GM12872 (cell line): ENCODE measurements around the gene PTPRD.

Source experiments
- TF ChIP-seq, protein P1 (sequence below): IDR thresholded peaks from 3 replicates; pipeline ENCODE4 v1.5.1; 2011; ENCODE audit warnings: low read depth, mild to moderate bottlenecking, low read length, moderate library complexity; ENCODE audit not compliant: insufficient read depth

PTPRD gene

DNA sequence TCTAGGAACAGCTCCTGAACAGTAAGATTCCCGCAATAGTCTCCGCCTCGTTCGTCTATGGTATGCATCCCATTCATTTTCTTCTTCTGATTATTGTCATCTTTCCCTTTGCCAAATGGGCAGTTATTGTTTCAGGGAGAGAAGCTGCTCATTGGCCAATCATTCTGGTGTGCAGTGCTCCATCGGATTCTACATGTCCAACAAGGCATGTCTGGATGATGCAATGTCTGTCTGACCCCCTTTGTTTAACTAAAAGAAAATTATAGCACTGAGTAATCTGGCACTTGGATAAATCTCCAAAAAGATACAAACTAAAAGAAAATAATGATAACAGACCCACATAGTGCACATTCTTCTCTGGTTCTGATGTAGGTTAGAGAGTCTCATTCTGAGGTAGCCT is 2297.6 kb downstream of the PTPRD start:
- TF ChIP-seq, protein P1, sequence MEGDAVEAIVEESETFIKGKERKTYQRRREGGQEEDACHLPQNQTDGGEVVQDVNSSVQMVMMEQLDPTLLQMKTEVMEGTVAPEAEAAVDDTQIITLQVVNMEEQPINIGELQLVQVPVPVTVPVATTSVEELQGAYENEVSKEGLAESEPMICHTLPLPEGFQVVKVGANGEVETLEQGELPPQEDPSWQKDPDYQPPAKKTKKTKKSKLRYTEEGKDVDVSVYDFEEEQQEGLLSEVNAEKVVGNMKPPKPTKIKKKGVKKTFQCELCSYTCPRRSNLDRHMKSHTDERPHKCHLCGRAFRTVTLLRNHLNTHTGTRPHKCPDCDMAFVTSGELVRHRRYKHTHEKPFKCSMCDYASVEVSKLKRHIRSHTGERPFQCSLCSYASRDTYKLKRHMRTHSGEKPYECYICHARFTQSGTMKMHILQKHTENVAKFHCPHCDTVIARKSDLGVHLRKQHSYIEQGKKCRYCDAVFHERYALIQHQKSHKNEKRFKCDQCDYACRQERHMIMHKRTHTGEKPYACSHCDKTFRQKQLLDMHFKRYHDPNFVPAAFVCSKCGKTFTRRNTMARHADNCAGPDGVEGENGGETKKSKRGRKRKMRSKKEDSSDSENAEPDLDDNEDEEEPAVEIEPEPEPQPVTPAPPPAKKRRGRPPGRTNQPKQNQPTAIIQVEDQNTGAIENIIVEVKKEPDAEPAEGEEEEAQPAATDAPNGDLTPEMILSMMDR = no peak

DNA sequence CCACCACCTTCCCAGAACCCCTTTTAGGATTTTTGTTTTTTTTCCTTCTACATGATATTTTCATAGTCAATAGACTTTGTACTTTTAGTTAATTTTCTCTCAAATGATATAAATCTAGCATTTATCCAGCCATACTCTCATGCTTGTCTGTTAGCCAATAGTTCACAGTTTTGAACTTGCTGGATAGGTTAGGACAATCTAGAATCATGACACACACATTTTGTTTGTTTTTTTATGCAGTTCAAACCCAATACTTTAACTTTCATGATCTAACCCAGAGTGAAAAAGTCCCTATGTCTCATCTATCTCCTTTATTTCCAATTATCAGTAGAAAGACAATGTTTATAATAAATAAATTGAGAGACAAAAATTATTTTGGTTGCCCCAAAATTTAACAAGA is 2303.5 kb downstream of the PTPRD start:
- TF ChIP-seq, protein P1 = no peak

DNA sequence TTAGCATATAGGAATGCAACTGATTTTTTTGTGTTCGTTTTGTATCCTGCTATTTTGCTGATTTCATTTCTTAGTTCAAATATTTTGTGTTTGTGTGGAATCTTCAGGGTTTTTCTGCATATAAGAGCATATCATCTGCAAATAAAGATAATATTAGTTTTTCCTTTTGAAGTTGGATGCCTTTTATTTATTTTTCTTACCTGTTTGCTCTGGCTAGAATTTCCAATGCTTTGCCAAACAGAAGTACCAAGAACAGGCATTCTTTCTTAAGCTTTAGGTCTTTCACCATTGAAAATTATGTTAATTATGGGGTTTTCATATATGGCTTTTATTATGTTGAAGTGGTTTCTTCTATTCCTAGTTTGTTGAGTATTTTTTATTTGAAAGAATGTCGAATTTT is 2308.1 kb downstream of the PTPRD start:
- TF ChIP-seq, protein P1 = no peak

DNA sequence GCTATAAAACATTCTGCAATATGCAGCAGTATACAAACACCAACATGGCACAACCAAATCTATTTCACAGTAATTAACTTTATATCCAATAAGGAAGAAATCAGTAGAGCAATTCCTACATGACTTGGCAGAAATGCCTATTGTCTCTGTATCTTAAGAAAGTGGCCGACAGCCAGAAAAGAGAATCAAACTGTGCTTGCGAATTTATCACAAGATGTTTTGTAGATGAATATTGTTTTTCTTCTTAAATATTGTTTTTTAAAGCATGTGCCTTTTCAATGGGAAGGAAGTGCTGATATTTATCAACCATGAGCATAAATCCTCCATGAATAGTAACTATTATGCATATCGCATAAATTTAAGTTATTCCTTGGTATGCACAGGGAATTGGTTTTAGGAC is 2311.5 kb downstream of the PTPRD start:
- TF ChIP-seq, protein P1 = no peak

DNA sequence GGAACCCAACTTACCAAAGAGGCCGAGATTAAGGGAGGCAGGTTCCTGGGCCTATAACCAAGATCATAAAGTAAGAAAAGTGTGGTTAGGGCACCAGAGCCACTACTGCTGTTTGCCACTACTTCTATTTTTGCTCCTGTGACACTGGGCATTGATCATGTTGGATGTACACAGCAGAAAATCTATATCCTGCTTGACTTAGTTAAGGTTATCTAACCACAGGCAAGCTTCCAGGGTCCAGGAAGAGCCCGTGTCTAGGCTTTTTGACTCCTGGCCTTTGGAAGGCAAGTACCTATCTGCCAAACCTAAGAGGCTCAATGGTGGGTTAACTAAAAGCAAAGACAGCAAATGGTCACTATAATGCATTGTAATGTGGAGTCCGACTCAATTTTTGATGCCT is 2315.8 kb downstream of the PTPRD start:
- TF ChIP-seq, protein P1 = no peak

DNA sequence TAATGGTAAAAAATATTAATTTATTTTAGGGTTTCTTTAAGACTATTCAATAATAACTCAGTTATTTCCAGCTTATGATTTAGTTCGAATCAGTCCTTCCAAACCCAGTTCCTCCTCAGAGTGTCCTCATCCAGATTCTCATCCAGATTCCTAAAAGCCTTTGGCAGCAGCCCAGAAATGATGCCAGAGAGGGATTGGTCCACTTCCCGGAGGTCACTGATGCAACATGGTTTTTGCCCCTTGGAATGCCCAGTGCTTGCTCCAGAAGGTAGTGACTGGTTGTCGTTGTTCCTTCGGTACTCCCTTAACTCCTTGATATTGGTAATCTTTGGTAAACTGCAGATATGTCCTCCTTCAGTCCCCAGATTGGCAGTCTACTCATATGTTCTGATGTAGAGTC is 2320.1 kb downstream of the PTPRD start:
- TF ChIP-seq, protein P1 = no peak

DNA sequence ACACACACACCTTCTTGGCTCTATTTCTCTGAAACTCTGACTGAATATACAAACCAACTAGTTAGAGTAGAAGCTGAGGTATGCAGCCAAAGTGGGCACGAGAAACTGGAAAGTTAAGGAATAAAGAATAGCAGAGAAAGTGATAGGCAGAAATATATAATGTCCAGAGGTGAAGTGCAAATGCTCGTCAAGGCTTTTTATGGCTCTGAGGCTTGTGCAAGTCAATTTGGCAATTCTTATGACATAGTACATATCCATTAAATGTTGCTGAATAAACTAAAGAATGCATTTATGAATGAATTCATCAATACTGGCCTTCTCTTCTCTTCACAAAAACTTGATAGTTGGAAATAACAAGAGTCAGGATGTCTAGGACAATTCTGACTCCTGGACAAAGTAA is 2323.1 kb downstream of the PTPRD start:
- TF ChIP-seq, protein P1 = no peak

DNA sequence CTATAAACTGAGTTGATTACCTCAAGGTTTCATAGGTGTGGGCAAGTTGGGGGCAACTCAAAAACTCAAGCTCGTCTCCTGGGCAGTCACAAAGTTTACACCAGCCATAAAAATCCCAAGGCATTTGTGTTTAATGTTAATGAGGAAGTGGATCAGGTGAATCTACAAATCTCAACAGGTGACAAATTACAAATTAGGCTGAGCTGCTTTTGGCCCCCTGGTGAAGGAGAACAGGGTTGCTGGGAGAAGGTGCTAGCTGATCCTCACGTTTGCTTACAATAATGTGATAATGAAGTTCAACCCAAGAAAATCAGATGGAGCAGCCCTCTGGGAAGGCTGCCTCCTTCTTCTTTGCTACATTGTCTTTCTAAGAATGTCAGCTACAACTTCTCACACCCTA is 2324.8 kb downstream of the PTPRD start:
- TF ChIP-seq, protein P1 = no peak
